Activated CD8-positive, alpha-beta memory T cell treated with anti-CD3 and anti-CD28 coated beads, Interleukin-2, amount 50 U/mL, for 1 hour (primary cell): ENCODE data around the gene MICB.
"Not testable (repeated sequence)": the region's sequence is repeated elsewhere in the genome, so short reads cannot be mapped to it uniquely, and the experiment has no call there.

ENCODE experiments used
- DNase-seq: peaks from one replicate; pipeline ENCODE4 v3.0.0-alpha.2; 2020; ENCODE audit errors: extremely low read depth

MICB gene

GRCh38 chr6:31509036-31509435, 11.1 kb downstream of the MICB start:
- not testable (repeated sequence) for DNase-seq

GRCh38 chr6:31510007-31510406, 12.1 kb downstream of the MICB start:
- no peak for DNase-seq

GRCh38 chr6:31513456-31514165, 15.7 kb downstream of the MICB start:
- no peak for DNase-seq

GRCh38 chr6:31521835-31522234, 23.9 kb downstream of the MICB start:
- DNase-seq, result no peak

- no peak for DNase-seq
These were observed 27.6 kb downstream of the MICB start for GRCh38 chr6:31525553-31525931.

GRCh38 chr6:31525932-31526591, 28.1 kb downstream of the MICB start:
- no peak for DNase-seq

- DNase-seq, result no peak
These were observed 30.4 kb downstream of the MICB start for GRCh38 chr6:31528307-31528777.

- DNase-seq, result no peak
These were observed 30.9 kb downstream of the MICB start, which contains the start of gene MCCD1 for GRCh38 chr6:31528821-31529328. Gene MCCD1 (plus strand): TSS chr6:31528962. CDS start chr6:31529015, 53 bp downstream.

- no peak for DNase-seq
These were observed 31.6 kb downstream of the MICB start for GRCh38 chr6:31529329-31530150.

- no peak for DNase-seq
These were observed 32.7 kb downstream of the MICB start for GRCh38 chr6:31530659-31531058.

GRCh38 chr6:31531162-31531561, 33.2 kb downstream of the MICB start:
- DNase-seq, result no peak

GRCh38 chr6:31531771-31532643, 34.1 kb downstream of the MICB start:
- no peak for DNase-seq

GRCh38 chr6:31532644-31533454, 34.9 kb downstream of the MICB start:
- DNase-seq, result no peak

- DNase-seq, result no peak
These were observed 35.5 kb downstream of the MICB start for GRCh38 chr6:31533455-31533841.

GRCh38 chr6:31534011-31534410, 36.1 kb downstream of the MICB start:
- no peak for DNase-seq

- DNase-seq, result no peak
These were observed 36.6 kb downstream of the MICB start for GRCh38 chr6:31534521-31535040.

GRCh38 chr6:31535538-31536324, 37.8 kb downstream of the MICB start:
- DNase-seq, result no peak

- DNase-seq, result no peak
These were observed 41.0 kb downstream of the MICB start for GRCh38 chr6:31538805-31539400.

GRCh38 chr6:31540640-31541039, 42.7 kb downstream of the MICB start:
- DNase-seq, result no peak
